Stimulated activated CD8-positive, alpha-beta memory T cell treated with anti-CD3 and anti-CD28 coated beads, Interleukin-4, amount 100 ng/mL, for 4 hours (primary cell): Measurements from ENCODE around the gene HMMR.
"Not testable (repeated sequence)": the region's sequence is repeated elsewhere in the genome, so short reads cannot be mapped to it uniquely, and the experiment has no call there.

ENCODE experiments used
- DNase-seq, 2 donors: peaks; one replicate each; pipeline ENCODE4 v3.0.0-alpha.2; 2020; ENCODE audit warnings: low read depth in 2 of 2, low spot score in 1 of 2

HMMR gene

GRCh38 chr5:163460562-163461171 is at the start of gene HMMR:
Gene HMMR (plus strand): TSS chr5:163460632. CDS start chr5:163460693, 61 bp downstream.
- no peak for DNase-seq

- not testable (repeated sequence) for DNase-seq
Measured at GRCh38 chr5:163415673-163416072, 44.8 kb upstream of the HMMR start.

- no peak for DNase-seq
Measured at GRCh38 chr5:163424836-163425235, 35.6 kb upstream of the HMMR start.

- not testable (repeated sequence) for DNase-seq
Measured at GRCh38 chr5:163426128-163426527, 34.3 kb upstream of the HMMR start.

GRCh38 chr5:163432544-163432943 is 27.9 kb upstream of the HMMR start:
- DNase-seq = no peak

- no peak for DNase-seq
Measured at GRCh38 chr5:163433271-163433670, 27.2 kb upstream of the HMMR start.

- DNase-seq = no peak
Measured at GRCh38 chr5:163434401-163434866, 26.0 kb upstream of the HMMR start.

GRCh38 chr5:163436515-163436914 is 23.9 kb upstream of the HMMR start:
- DNase-seq = no peak

GRCh38 chr5:163437011-163437308 is 23.5 kb upstream of the HMMR start:
- no peak for DNase-seq

- DNase-seq = peak; percentile 75 to 77
Measured at GRCh38 chr5:163437309-163438182, 22.9 kb upstream of the HMMR start, which contains the start of gene CCNG1. Gene CCNG1 (plus strand): TSS chr5:163437595. CDS start chr5:163439257, 1,662 bp downstream.

- no peak for DNase-seq
Measured at GRCh38 chr5:163439092-163439425, 21.4 kb upstream of the HMMR start.

GRCh38 chr5:163440954-163441353 is 19.5 kb upstream of the HMMR start:
- no peak for DNase-seq

- DNase-seq = no peak
Measured at GRCh38 chr5:163444526-163444925, 15.9 kb upstream of the HMMR start.

GRCh38 chr5:163445345-163445744 is 15.1 kb upstream of the HMMR start:
- DNase-seq = no peak

- DNase-seq = no peak
Measured at GRCh38 chr5:163447191-163447590, 13.2 kb upstream of the HMMR start.

GRCh38 chr5:163447875-163448274 is 12.6 kb upstream of the HMMR start:
- no peak for DNase-seq

- no peak for DNase-seq
Measured at GRCh38 chr5:163448491-163448890, 11.9 kb upstream of the HMMR start.

GRCh38 chr5:163451489-163451888 is 8.9 kb upstream of the HMMR start:
- no peak for DNase-seq

GRCh38 chr5:163453705-163454104 is 6.7 kb upstream of the HMMR start:
- no peak for DNase-seq

GRCh38 chr5:163455406-163455805 is 5.0 kb upstream of the HMMR start:
- DNase-seq = not testable (repeated sequence)

- DNase-seq = no peak
Measured at GRCh38 chr5:163456029-163456589, 4.3 kb upstream of the HMMR start.

- no peak for DNase-seq
Measured at GRCh38 chr5:163456840-163457239, 3.6 kb upstream of the HMMR start.
